Activated CD8-positive, alpha-beta memory T cell treated with anti-CD3 and anti-CD28 coated beads, Interleukin-2, amount 50 U/mL, for 1 hour (primary cell): ENCODE data around the gene DCAF12L2.
"Not testable (repeated sequence)": the region's sequence is repeated elsewhere in the genome, so short reads cannot be mapped to it uniquely, and the experiment has no call there.

Experiments
- DNase-seq: peaks from one replicate; pipeline ENCODE4 v3.0.0-alpha.2; 2020; ENCODE audit errors: extremely low read depth

Gene DCAF12L2

DNA sequence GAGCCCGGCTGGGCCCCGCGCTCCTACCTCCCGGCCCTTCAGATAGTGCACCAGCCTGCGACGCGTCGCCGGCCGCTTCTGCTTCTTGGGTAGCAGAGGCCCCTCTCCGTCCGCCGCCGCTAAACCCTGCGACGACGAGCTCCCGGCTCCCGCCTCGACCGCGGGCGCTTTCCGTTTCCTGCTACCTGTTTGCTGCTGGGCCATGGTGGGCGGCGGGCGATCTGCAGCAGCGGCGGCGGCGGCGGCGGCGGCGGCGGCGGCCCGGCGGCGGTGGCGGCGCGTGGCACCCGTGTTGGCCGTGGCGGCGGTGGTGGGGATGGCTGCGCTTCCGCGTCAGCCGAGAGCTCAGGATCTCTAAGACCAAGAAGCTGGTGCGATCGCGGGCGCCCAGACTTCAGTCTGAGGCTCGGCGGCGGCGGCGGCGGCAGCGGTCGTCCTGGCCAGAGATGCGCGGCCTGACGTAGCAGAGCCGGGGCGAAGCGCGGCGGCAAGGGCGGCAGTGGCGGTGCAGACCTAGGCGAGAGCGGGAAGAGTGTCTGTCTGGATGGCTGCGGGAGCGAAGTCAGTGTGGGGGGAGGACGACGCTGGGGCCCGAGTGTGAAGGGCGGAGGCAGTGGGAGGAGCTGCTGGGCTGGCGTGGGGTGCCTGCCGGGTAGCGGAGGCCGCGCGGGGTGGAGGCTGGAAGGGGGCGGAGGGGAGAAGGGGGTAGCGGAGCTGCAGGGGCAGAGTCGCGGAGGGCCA, at the start of gene DCAF12L2:
TSS of gene DCAF12L2 (minus strand) at position 569 of the 741 bp plus-strand sequence. CDS start at position 204, 365 bp downstream.
- no peak for DNase-seq

DNA sequence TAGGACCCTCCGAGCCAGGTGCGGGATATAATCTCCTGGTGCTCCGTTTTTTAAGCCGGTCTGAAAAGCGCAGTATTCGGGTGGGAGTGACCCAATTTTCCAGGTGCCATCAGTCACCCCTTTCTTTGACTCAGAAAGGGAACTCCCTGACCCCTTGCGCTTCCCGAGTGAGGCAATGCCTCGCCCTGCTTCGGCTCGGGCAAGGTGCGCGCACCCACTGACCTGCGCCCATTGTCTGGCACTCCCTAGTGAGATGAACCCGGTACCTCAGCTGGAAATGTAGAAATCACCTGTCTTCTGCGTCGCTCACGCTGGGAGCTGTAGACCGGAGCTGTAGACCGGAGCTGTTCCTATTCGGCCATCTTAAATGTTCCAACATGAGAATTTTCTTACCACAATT, 24.8 kb upstream of the DCAF12L2 start:
- DNase-seq: not testable (repeated sequence)

- no peak for DNase-seq
Observed at GRCh38 chrX:126177133-126177840, 11.2 kb upstream of the DCAF12L2 start.

DNA sequence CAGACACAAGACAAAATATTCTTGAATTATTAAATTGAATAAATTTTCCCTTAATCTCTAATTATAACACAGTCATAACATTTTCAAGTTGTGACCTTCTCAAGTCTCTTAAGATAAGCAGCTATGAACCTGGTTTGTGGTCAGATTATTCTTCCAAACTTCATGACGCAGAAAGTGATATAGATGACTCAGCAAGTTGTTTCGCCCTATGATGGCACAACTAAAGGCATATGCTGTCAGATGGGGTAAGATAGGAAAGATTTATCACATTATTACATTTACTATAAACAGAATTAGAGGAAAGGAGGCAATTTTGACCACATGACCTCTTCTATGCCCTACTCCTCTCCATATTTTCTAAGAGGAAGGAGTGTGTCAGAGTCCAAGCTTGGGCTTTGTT, 4.6 kb upstream of the DCAF12L2 start:
- no peak for DNase-seq

DNA sequence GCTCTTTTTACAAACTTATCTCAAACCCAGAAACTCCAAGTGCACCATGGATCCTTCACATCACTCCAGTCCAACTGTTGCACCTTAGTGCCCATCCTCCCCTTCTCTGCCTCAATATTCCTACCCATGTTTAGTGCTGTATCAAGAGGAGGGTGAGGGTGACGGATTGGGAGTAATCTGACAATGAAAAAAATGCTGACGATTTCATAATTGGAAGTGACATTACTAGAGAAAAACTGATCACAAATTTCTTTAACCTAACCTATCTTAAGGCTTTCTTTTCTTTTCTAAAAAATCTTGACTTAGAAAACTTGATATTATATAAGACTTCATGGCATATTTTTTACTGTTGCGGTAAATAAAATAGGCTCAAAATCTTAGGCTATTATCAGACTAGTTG, 1.5 kb upstream of the DCAF12L2 start:
- no peak for DNase-seq

DNA sequence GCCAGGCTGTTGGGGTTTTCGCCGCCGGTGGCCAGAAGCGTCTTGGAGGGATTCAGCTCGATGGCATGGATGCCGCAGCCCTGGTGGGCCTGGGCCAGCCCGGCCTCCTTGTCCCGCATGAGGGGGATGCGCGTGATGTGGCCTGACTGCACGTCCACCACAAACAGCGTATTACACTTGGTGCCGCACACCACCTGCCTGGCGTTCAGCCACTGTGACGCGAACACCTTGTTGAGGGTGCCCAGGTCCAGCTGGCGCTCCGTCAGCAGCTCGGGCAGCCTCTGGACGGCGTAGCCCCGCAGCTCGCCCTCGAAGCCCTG, 728 bp downstream of the DCAF12L2 start:
- DNase-seq: no peak

- no peak for DNase-seq
Observed at GRCh38 chrX:126164689-126165400, 1.2 kb downstream of the DCAF12L2 start.

GRCh38 chrX:126164226-126164625, 1.9 kb downstream of the DCAF12L2 start:
- no peak for DNase-seq

DNA sequence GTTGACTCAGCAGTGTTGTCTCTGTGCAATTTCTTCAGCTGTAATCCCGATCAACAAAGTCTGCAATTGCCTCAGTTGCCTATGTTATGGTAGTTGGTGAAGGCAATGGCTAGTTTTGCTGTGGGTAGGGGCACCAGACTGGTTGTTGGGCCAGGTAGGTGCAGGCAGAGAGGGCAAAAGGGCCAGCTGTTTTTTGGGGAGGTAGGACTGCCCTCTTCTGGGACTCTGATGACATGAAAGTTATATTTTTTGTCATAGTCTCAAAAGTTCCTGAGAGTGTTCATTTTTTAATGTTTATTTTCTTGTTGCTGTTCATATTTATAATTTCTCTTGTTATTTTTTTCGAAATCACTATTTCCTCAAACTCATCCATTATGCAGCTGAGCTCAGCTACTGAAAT, 25.1 kb downstream of the DCAF12L2 start:
- DNase-seq: no peak

DNA sequence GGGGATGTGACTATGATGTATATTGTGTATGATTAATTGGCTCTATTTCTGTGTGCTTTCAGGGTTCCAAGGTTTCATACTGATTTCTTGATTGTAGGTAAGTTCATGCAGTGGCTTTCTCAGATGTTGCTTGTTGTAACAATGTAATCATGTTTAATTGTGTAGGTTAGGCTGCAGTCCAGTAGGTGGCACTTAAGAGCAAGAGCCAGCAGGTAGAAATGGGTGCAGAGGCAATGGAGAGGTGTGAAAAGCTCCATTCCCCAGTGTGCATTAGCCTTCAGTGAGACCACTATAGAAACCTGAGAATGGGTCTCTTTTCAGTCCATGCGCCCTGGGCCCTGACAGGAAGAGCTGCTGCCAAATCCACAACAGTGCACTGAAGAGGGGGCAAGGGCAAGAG, 28.2 kb downstream of the DCAF12L2 start:
- DNase-seq: no peak

GRCh38 chrX:126124721-126125120, 41.4 kb downstream of the DCAF12L2 start:
- no peak for DNase-seq
